ENCODE results near the gene VRK1.

VRK1 gene

DNA sequence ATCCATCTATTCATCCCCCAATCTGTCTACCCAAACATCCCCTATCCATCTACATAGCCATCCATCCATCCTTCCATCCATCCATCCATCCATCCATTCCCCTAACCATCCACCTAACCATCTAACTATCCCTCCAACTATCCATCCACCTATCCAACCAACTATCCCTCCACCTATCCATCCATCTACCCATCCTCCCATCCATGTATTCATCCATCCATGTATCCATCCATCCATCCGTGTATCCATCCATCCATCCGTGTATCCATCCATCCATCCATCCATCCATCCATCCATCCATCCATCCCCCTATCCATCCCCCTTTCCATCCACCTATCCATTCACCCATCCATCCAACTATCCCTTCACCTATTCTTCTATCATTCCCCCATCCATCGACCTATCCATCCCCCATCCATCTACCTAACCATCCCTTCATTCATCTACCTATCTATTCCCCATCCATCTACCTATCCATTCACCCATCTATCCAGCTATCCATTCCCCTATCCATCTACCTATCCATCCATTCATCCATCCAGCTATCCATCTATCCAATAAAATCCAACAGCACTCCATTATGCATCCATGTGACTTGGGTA, 131.7 kb downstream of the VRK1 start:
- DNase-seq = no peak

- no peak for DNase-seq
Measured at GRCh38 chr14:96929950-96930349, 132.8 kb downstream of the VRK1 start.

- no peak for DNase-seq
Measured at GRCh38 chr14:96930526-96930925, 133.3 kb downstream of the VRK1 start.
